Activated CD8-positive, alpha-beta memory T cell treated with anti-CD3 and anti-CD28 coated beads for 36 hours (primary cell): ENCODE measurements around the gene E2F4. TPM values are rescaled to one million over a fixed set of nuclear protein-coding genes. Genes with fewer than 3 reads are reported as not detected.

ENCODE experiments used
- CTCF ChIA-PET: fragments of 350-600 bp; sonication (Branson Sonifier 250); formaldehyde crosslinking; loops from one replicate; lab custom pipeline; 2021; ENCODE audit warnings: antibody characterized with exemption; lab: Charles Lee
- POLR2A ChIA-PET: fragments of 350-600 bp; sonication (Branson Sonifier 250); formaldehyde crosslinking; loops from one replicate; lab custom pipeline; 2021; ENCODE audit warnings: antibody characterized with exemption; lab: Charles Lee
- total RNA-seq, 2 experiments: library from RNA; stranded (reverse); gene quantifications; one replicate each; pipeline ENCODE4 v1.2.3, GENCODE V29; 2021

The E2F4 gene
- total RNA-seq, 2 experiments from 2014 or later, result 146 to 151 TPM

- ChIA-PET POLR2A (interaction anchor here (0.7 to 1.2 kb wide), 8 partner anchors 10 to 167 kb away, joined by 3 to 7 read pairs (median 4); partner anchors contain the start of gene TMEM208), CTCF (interaction anchor here (0.6 to 1.4 kb wide), 2 partner anchors 10 to 281 kb away, joined by 3 to 7 read pairs; partner anchors contain the start of gene ELMO3)
These were observed 16.4 kb downstream of the E2F4 start for GRCh38 chr16:67208154-67208896.

GRCh38 chr16:67209565-67209964, 17.6 kb downstream of the E2F4 start:
- POLR2A ChIA-PET, result interaction anchor here (0.7 to 0.9 kb wide), 2 partner anchors 18 to 23 kb away, joined by 3 to 4 read pairs; partner anchors contain the start of gene TMEM208
- CTCF ChIA-PET, result interaction anchor here (1.4 kb wide), 1 partner anchor 17 kb away, joined by 4 read pairs; the partner anchor contains the start of gene TMEM208

- CTCF ChIA-PET, result interaction anchor here (1.4 kb wide), 1 partner anchor 16 kb away, joined by 4 read pairs; the partner anchor contains the start of gene TMEM208
- POLR2A ChIA-PET, result interaction anchor here (0.5 kb wide), 1 partner anchor 9 kb away, joined by 6 read pairs; no protein-coding TSS in a partner anchor
These were observed 18.3 kb downstream of the E2F4 start for GRCh38 chr16:67210069-67210937.

GRCh38 chr16:67211674-67212073, 19.7 kb downstream of the E2F4 start:
- POLR2A ChIA-PET, result interaction anchor here (1.1 kb wide), 1 partner anchor 18 kb away, joined by 3 read pairs; no protein-coding TSS in a partner anchor
- CTCF ChIA-PET, result no interaction called here

- ChIA-PET POLR2A (interaction anchor here (1.1 kb wide), 1 partner anchor 20 kb away, joined by 3 read pairs; no protein-coding TSS in a partner anchor), CTCF (no interaction called here)
These were observed 20.8 kb downstream of the E2F4 start for GRCh38 chr16:67212766-67213165.

- CTCF ChIA-PET, result no interaction called here
- POLR2A ChIA-PET, result no interaction called here
These were observed 21.5 kb downstream of the E2F4 start for GRCh38 chr16:67213197-67214019.

- ChIA-PET POLR2A (interaction anchor here (0.6 kb wide), 1 partner anchor 1461 kb away, joined by 3 read pairs; no protein-coding TSS in a partner anchor), CTCF (no interaction called here)
These were observed 23.8 kb downstream of the E2F4 start for GRCh38 chr16:67215706-67216105.

GRCh38 chr16:67216612-67217490, 24.9 kb downstream of the E2F4 start:
- POLR2A ChIA-PET, result no interaction called here
- CTCF ChIA-PET, result interaction anchor here (1.0 kb wide), 1 partner anchor 80 kb away, joined by 7 read pairs; no protein-coding TSS in a partner anchor

GRCh38 chr16:67223992-67224391, 32.0 kb downstream of the E2F4 start:
- ChIA-PET POLR2A (no interaction called here), CTCF (no interaction called here)

GRCh38 chr16:67226295-67226803, 34.4 kb downstream of the E2F4 start:
- ChIA-PET POLR2A (interaction anchor here (0.8 to 2.3 kb wide), 5 partner anchors 17 to 213 kb away, joined by 3 to 18 read pairs (median 3); partner anchors contain the start of genes FHOD1 and MATCAP1), CTCF (interaction anchor here (0.8 to 3.4 kb wide), 5 partner anchors 12 to 52 kb away, joined by 3 to 30 read pairs (median 4); partner anchors contain the start of genes FHOD1 and SLC9A5)

- CTCF ChIA-PET, result interaction anchor here (0.8 to 3.4 kb wide), 5 partner anchors 11 to 51 kb away, joined by 3 to 30 read pairs (median 4); partner anchors contain the start of genes FHOD1 and SLC9A5
- POLR2A ChIA-PET, result interaction anchor here (0.6 to 2.3 kb wide), 7 partner anchors 17 to 664 kb away, joined by 3 to 18 read pairs (median 3); partner anchors contain the start of genes FHOD1 and MATCAP1
These were observed 35.0 kb downstream of the E2F4 start, which contains the start of gene TMEM208 for GRCh38 chr16:67226804-67227566. TMEM208 (plus strand) TSS chr16:67227130; CDS start chr16:67227219, 89 bp downstream.

- POLR2A ChIA-PET, result interaction anchor here (0.6 to 2.3 kb wide), 5 partner anchors 17 to 663 kb away, joined by 3 to 18 read pairs (median 3); partner anchors contain the start of gene FHOD1
- CTCF ChIA-PET, result interaction anchor here (1.6 to 3.4 kb wide), 2 partner anchors 17 to 18 kb away, joined by 4 to 30 read pairs; partner anchors contain the start of genes FHOD1 and SLC9A5
These were observed 35.6 kb downstream of the E2F4 start for GRCh38 chr16:67227567-67227921.

- ChIA-PET CTCF (interaction anchor here (0.6 to 3.4 kb wide), 3 partner anchors 17 to 216 kb away, joined by 3 to 30 read pairs (median 3); partner anchors contain the start of genes FHOD1 and SLC9A5), POLR2A (interaction anchor here (0.6 to 2.3 kb wide), 6 partner anchors 9 to 663 kb away, joined by 3 to 18 read pairs (median 3); partner anchors contain the start of gene FHOD1)
These were observed 36.3 kb downstream of the E2F4 start for GRCh38 chr16:67228034-67228785.

GRCh38 chr16:67228905-67229304, 37.0 kb downstream of the E2F4 start:
- ChIA-PET CTCF (interaction anchor here (0.7 to 3.4 kb wide), 2 partner anchors 16 to 120 kb away, joined by 3 to 30 read pairs; partner anchors contain the start of genes FHOD1 and SLC9A5), POLR2A (interaction anchor here (0.6 to 1.0 kb wide), 3 partner anchors 8 to 104 kb away, joined by 3 read pairs; no protein-coding TSS in a partner anchor)
